Measurements from ENCODE around the gene DIP2B.

DNA sequence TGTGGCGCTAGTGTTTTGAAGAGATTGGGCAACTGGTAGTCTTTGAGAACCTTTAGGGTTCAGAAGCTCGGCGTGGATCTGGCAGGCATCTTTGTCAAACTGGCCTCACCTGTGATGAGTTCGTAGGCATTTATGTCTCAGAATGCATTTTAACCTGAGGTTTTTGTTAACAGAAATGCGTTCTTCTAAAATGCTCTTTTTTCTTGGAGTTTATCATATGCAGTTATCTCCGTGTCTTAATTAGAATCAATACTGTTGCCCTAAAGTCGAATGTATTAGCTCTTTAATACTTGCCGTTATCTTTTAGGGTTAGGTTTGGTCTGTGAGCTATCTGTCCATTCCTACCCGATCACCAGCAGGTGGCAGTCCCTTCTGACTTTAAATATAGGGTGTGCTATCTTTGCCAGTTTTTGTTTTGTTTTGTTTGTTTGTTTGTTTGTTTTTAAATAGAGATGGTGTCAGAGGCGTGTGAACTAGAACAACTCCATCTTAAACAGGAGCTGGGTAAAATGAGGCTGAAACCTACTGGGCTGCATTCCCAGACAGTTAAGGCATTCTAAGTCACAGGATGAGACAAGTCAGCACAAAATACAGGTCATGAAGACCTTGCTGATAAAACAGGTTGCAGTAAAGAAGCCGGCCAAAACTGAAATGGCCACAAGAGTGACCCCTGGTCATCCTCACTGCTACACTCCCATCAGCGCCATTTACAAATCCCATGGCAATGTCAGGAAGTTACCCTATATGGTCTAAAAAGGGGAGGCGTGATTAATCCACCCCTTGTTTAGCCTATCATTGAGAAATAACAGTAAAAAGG, 260.5 kb downstream of the DIP2B start:
- TF ChIP-seq EZH2 (IDR thresholded peaks at IDR 0.05; ENCODE audit: low read depth), result no peak
- TF ChIP-seq, protein P1, sequence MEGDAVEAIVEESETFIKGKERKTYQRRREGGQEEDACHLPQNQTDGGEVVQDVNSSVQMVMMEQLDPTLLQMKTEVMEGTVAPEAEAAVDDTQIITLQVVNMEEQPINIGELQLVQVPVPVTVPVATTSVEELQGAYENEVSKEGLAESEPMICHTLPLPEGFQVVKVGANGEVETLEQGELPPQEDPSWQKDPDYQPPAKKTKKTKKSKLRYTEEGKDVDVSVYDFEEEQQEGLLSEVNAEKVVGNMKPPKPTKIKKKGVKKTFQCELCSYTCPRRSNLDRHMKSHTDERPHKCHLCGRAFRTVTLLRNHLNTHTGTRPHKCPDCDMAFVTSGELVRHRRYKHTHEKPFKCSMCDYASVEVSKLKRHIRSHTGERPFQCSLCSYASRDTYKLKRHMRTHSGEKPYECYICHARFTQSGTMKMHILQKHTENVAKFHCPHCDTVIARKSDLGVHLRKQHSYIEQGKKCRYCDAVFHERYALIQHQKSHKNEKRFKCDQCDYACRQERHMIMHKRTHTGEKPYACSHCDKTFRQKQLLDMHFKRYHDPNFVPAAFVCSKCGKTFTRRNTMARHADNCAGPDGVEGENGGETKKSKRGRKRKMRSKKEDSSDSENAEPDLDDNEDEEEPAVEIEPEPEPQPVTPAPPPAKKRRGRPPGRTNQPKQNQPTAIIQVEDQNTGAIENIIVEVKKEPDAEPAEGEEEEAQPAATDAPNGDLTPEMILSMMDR (conservative IDR thresholded peaks at IDR 0.05), result peak; percentile 82

Measured in PC-9 (cell line).